H1 (cell line): ENCODE results near the gene TRAK1. TPM values are rescaled to one million over a fixed set of nuclear protein-coding genes. Genes with fewer than 3 reads are reported as not detected.

Experiments used
- EGR1 ChIP-seq: IDR thresholded peaks from 2 replicates; pipeline ENCODE4 v1.6.1; 2011; ENCODE audit warnings: low read depth, low read length, borderline replicate concordance
- KDM1A ChIP-seq: fragments of 200-600, 300-600 bp; sonication (generic); IDR thresholded peaks from 2 replicates; pipeline ENCODE4 v1.7.1; 2016; ENCODE audit warnings: mild to moderate bottlenecking, low read length, borderline replicate concordance
- RFX5 ChIP-seq: IDR thresholded peaks from 2 replicates; pipeline ENCODE4 v1.6.1; 2011; ENCODE audit warnings: low read depth, low read length, improper control_type of control experiment, borderline replicate concordance
- SRF ChIP-seq: IDR thresholded peaks from 2 replicates; pipeline ENCODE4 v1.6.1; 2011; ENCODE audit warnings: mild to moderate bottlenecking, low read depth, low read length, moderate library complexity
- polyA plus RNA-seq, 7 experiments: library from polyadenylated mRNA; depleted of rRNA in 3 of 7; stranded (reverse) in 5 of 7; unstranded in 2 of 7; fragments of >200 nt in 5 of 7; fragments of 200-250 nt in 2 of 7; gene quantifications; 1 replicate in 5 of 7; 2 replicates in 1 of 7; 4 replicates in 1 of 7; pipeline versions ENCODE4 v1.2.1 to v1.2.3, GENCODE V29; 2011 to 2013; ENCODE audit warnings: missing spikeins in 2 of 7, mixed read lengths in 2 of 7
- total RNA-seq: library from RNA; stranded (reverse); fragmentation: NEBNext Ultra II Directional; extraction: Animal tissue kit (Norgen Biotek cat#: 25700); gene quantifications from 2 replicates; pipeline ENCODE4 v1.2.1, GENCODE V29; 2021

The TRAK1 gene
- total and polyA plus RNA-seq, 2 of the 8 experiments (the other 6 are each of a cell fraction or from before 2014, with no cell fraction given), result 21.3 to 32.7 TPM

DNA sequence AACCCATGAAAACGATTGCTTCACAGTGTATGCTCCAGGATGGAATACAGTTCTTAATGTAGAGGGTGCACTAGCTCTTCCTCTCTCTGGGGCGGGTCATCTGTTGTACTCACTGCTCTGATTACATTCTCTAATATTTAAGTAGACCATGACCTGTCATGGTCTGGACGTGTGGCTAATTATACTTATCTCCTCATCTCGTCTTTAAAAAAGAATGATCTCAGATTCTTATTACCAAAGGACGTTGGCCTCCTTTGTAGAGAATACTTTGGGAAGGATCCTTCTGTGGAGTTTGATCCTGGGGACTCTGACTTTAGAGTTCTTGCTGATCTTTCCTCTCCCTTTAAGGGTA is 48.4 kb upstream of the TRAK1 start (continued):
- no peak for TF ChIP-seq SRF
- no peak for TF ChIP-seq KDM1A
- TF ChIP-seq RFX5, result no peak
- no peak for TF ChIP-seq EGR1
